Measurements from ENCODE around the gene NDUFAF3.
A peak's percentile ranks its signal among the peaks of the same experiment; 100 is the strongest.

Gene NDUFAF3, protein sequence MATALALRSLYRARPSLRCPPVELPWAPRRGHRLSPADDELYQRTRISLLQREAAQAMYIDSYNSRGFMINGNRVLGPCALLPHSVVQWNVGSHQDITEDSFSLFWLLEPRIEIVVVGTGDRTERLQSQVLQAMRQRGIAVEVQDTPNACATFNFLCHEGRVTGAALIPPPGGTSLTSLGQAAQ

GRCh38 chr3:49021813-49022687 lies at the start of gene NDUFAF3:
TSS of gene NDUFAF3 (plus strand) at chr3:49022121. CDS start at chr3:49022145, 24 bp downstream.
- in situ Hi-C loops (cut with HindIII; ENCODE audit: low sequenced_read_pairs) = no loop called here
- TF ChIP-seq CTCF (IDR thresholded peaks at IDR 0.05; ENCODE audit: low read depth, low read length) = peak; percentile 86
- H3K4me3 ChIP-seq (ENCODE audit: low read depth, low read length) = peak within 1 kb of the TSS; percentile 86
- DNase-seq (ENCODE audit: low read depth, low spot score) = peak; percentile 95

DNA sequence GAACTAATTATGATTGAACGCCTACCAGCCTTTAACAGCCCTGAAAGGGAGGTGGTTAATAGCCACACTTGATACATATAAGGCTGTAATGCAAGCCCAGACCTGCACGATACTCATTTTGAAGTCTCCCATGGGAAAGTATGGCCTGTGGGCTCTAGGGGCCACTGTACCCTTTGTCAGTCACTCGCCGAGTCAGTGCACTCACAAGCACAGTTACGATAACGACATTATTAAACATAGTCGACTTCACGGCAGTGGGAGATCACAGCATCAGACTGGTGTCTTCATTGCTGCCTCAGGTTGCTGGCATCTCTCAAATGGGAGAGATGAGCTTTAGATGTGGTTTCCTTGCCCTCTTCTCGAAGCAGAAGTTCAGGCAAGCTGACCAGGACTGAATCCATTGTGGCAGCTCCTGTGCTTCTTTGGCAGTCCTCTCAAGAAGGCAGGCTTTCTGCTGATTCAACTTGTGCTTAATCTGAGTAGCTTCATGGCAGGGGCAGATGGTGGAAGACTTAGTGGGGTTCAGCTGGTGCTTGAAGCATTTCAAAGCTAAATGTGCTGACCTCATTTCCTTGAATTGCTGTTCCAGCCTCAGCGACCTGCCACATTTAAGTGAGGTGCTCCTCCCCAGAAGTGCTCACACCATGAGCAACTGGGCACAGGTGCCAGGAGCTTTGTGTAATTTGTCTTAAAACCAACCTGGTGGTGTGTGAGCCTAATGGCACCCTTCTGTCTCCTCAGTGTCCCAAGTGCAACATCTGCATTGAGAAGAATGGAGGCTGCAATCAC lies 47.7 kb upstream of the NDUFAF3 start:
- no peak for TF ChIP-seq CTCF (IDR thresholded peaks at IDR 0.05; ENCODE audit: low read depth, low read length)
- in situ Hi-C loops (cut with HindIII; ENCODE audit: low sequenced_read_pairs) = no loop called here
- H3K4me3 ChIP-seq (ENCODE audit: low read depth, low read length) = no peak overlapping the region
- DNase-seq (ENCODE audit: low read depth, low spot score) = no peak

- in situ Hi-C loops (cut with HindIII; ENCODE audit: low sequenced_read_pairs) = no loop called here
- H3K4me3 ChIP-seq (ENCODE audit: low read depth, low read length) = no peak overlapping the region
- DNase-seq (ENCODE audit: low read depth, low spot score) = no peak
- TF ChIP-seq CTCF (IDR thresholded peaks at IDR 0.05; ENCODE audit: low read depth, low read length) = no peak
Measured at GRCh38 chr3:48979451-48979850, 42.5 kb upstream of the NDUFAF3 start.

DNA sequence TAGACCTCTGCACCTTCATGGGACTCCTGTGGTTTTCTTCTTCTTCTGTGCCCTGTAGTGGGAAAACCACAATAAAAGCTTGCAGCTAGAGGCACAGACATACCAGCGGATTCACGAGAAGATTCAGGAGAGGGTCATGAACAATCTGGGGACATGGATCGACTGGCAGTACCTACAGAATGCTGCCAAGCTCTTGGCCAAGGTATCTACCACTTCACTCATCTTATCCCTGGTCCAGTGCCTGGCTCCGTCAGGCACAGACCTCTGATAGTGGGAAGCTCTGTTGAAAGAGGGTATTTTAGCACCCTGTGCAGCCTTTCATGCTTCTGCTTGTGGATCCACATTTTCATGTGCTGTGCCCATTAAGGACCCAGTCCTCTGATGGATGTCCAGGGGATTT lies 41.6 kb upstream of the NDUFAF3 start:
- H3K4me3 ChIP-seq (ENCODE audit: low read depth, low read length) = no peak overlapping the region
- TF ChIP-seq CTCF (IDR thresholded peaks at IDR 0.05; ENCODE audit: low read depth, low read length) = no peak
- in situ Hi-C loops (cut with HindIII; ENCODE audit: low sequenced_read_pairs) = no loop called here
- DNase-seq (ENCODE audit: low read depth, low spot score) = no peak

GRCh38 chr3:48982016-48982415 lies 39.9 kb upstream of the NDUFAF3 start:
- no peak for TF ChIP-seq CTCF (IDR thresholded peaks at IDR 0.05; ENCODE audit: low read depth, low read length)
- in situ Hi-C loops (cut with HindIII; ENCODE audit: low sequenced_read_pairs) = no loop called here
- DNase-seq (ENCODE audit: low read depth, low spot score) = no peak
- H3K4me3 ChIP-seq (ENCODE audit: low read depth, low read length) = no peak overlapping the region

GRCh38 chr3:48982686-48983085 lies 39.2 kb upstream of the NDUFAF3 start:
- in situ Hi-C loops (cut with HindIII; ENCODE audit: low sequenced_read_pairs) = no loop called here
- no peak for TF ChIP-seq CTCF (IDR thresholded peaks at IDR 0.05; ENCODE audit: low read depth, low read length)
- H3K4me3 ChIP-seq (ENCODE audit: low read depth, low read length) = no peak overlapping the region
- no peak for DNase-seq (ENCODE audit: low read depth, low spot score)

Data from astrocyte of the spinal cord (primary cell).